ENCODE data around the gene ANXA6.

Gene ANXA6

GRCh38 chr5:151195622-151196021 lies 38.0 kb upstream of the ANXA6 start:
- no peak overlapping the region for H3K9ac ChIP-seq (ENCODE audit: low read depth in 1 of 2, low read length in 2 of 2)
- H3K36me3 ChIP-seq (ENCODE audit: control insufficient read depth in 1 of 2, insufficient read depth in 2 of 2, low read length in 2 of 2), result peaks cover 8 to 10% of the 10 kb centered on the region in 2 donors
- H3K9me3 ChIP-seq (ENCODE audit: control insufficient read depth in 1 of 2, low read length in 2 of 2), result no peaks in the 10 kb centered on the region
- H3K4me3 ChIP-seq (ENCODE audit: low read depth in 1 of 2, low read length in 2 of 2), result no peak overlapping the region
- no peaks in the 10 kb centered on the region for H3K27me3 ChIP-seq (ENCODE audit: control insufficient read depth in 1 of 2, insufficient read depth in 2 of 2, low read length in 2 of 2)
- no peaks in the 10 kb centered on the region for H3K4me1 ChIP-seq (ENCODE audit: control insufficient read depth in 1 of 2, insufficient read depth in 2 of 2, low read length in 2 of 2)
- no peak overlapping the region for H3K27ac ChIP-seq (ENCODE audit: low read depth, low read length)

- H3K27me3 ChIP-seq (ENCODE audit: control insufficient read depth in 1 of 2, insufficient read depth in 2 of 2, low read length in 2 of 2), result no peaks in the 10 kb centered on the region
- no peaks in the 10 kb centered on the region for H3K9me3 ChIP-seq (ENCODE audit: control insufficient read depth in 1 of 2, low read length in 2 of 2)
- no peaks in the 10 kb centered on the region for H3K4me1 ChIP-seq (ENCODE audit: control insufficient read depth in 1 of 2, insufficient read depth in 2 of 2, low read length in 2 of 2)
- no peak overlapping the region for H3K9ac ChIP-seq (ENCODE audit: low read depth in 1 of 2, low read length in 2 of 2)
- H3K36me3 ChIP-seq (ENCODE audit: control insufficient read depth in 1 of 2, insufficient read depth in 2 of 2, low read length in 2 of 2), result no peaks in the 10 kb centered on the region
- H3K4me3 ChIP-seq (ENCODE audit: low read depth in 1 of 2, low read length in 2 of 2), result no peak overlapping the region
- H3K27ac ChIP-seq (ENCODE audit: low read depth, low read length), result no peak overlapping the region
These were observed 35.0 kb upstream of the ANXA6 start for GRCh38 chr5:151192626-151193025.

- Histone ChIP-seq H3K27me3 (ENCODE audit: control insufficient read depth in 1 of 2, insufficient read depth in 2 of 2, low read length in 2 of 2) (no peaks in the 10 kb centered on the region), H3K27ac (ENCODE audit: low read depth, low read length) (no peak overlapping the region), H3K4me1 (ENCODE audit: control insufficient read depth in 1 of 2, insufficient read depth in 2 of 2, low read length in 2 of 2) (no peaks in the 10 kb centered on the region), H3K9ac (ENCODE audit: low read depth in 1 of 2, low read length in 2 of 2) (no peak overlapping the region), H3K36me3 (ENCODE audit: control insufficient read depth in 1 of 2, insufficient read depth in 2 of 2, low read length in 2 of 2) (no peaks in the 10 kb centered on the region), H3K4me3 (ENCODE audit: low read depth in 1 of 2, low read length in 2 of 2) (no peak overlapping the region), H3K9me3 (ENCODE audit: control insufficient read depth in 1 of 2, low read length in 2 of 2) (no peaks in the 10 kb centered on the region)
These were observed 34.1 kb upstream of the ANXA6 start for GRCh38 chr5:151191661-151192060.

- Histone ChIP-seq H3K9ac (ENCODE audit: low read depth in 1 of 2, low read length in 2 of 2) (no peak overlapping the region), H3K27me3 (ENCODE audit: control insufficient read depth in 1 of 2, insufficient read depth in 2 of 2, low read length in 2 of 2) (no peaks in the 10 kb centered on the region), H3K4me3 (ENCODE audit: low read depth in 1 of 2, low read length in 2 of 2) (no peak overlapping the region), H3K4me1 (ENCODE audit: control insufficient read depth in 1 of 2, insufficient read depth in 2 of 2, low read length in 2 of 2) (no peaks in the 10 kb centered on the region), H3K9me3 (ENCODE audit: control insufficient read depth in 1 of 2, low read length in 2 of 2) (no peaks in the 10 kb centered on the region), H3K27ac (ENCODE audit: low read depth, low read length) (no peak overlapping the region), H3K36me3 (ENCODE audit: control insufficient read depth in 1 of 2, insufficient read depth in 2 of 2, low read length in 2 of 2) (peaks cover 6 to 11% of the 10 kb centered on the region in 2 donors)
These were observed 31.6 kb upstream of the ANXA6 start for GRCh38 chr5:151189151-151189550.

GRCh38 chr5:151186538-151186937 lies 29.0 kb upstream of the ANXA6 start:
- Histone ChIP-seq H3K9me3 (ENCODE audit: control insufficient read depth in 1 of 2, low read length in 2 of 2) (no peaks in the 10 kb centered on the region), H3K27me3 (ENCODE audit: control insufficient read depth in 1 of 2, insufficient read depth in 2 of 2, low read length in 2 of 2) (no peaks in the 10 kb centered on the region), H3K27ac (ENCODE audit: low read depth, low read length) (no peak overlapping the region), H3K4me3 (ENCODE audit: low read depth in 1 of 2, low read length in 2 of 2) (no peak overlapping the region), H3K4me1 (ENCODE audit: control insufficient read depth in 1 of 2, insufficient read depth in 2 of 2, low read length in 2 of 2) (no peaks in the 10 kb centered on the region), H3K9ac (ENCODE audit: low read depth in 1 of 2, low read length in 2 of 2) (no peak overlapping the region), H3K36me3 (ENCODE audit: control insufficient read depth in 1 of 2, insufficient read depth in 2 of 2, low read length in 2 of 2) (peaks cover 6 to 31% of the 10 kb centered on the region in 2 donors)

DNA sequence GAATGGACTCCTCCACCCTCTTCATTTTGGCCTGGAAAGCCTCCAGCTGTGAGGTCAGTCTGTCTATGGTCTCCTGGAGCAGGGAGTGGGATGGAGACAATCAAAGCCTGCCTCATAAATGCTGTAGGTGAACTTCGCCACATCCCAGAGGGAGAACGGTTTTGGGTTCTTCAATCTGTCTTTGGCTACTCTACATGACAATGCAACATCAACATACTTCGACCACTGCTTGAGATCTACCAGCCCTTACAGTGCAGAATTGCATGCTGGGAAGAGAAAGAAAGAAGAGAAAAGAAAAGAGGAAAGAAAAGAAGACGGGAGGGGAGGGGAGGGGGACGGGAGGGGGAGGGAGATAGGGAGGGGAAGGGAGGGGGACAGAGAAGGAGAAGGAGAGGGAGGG lies 28.5 kb upstream of the ANXA6 start:
- Histone ChIP-seq H3K4me3 (ENCODE audit: low read depth in 1 of 2, low read length in 2 of 2) (no peak overlapping the region), H3K27me3 (ENCODE audit: control insufficient read depth in 1 of 2, insufficient read depth in 2 of 2, low read length in 2 of 2) (no peaks in the 10 kb centered on the region), H3K9me3 (ENCODE audit: control insufficient read depth in 1 of 2, low read length in 2 of 2) (no peaks in the 10 kb centered on the region), H3K9ac (ENCODE audit: low read depth in 1 of 2, low read length in 2 of 2) (no peak overlapping the region), H3K4me1 (ENCODE audit: control insufficient read depth in 1 of 2, insufficient read depth in 2 of 2, low read length in 2 of 2) (no peaks in the 10 kb centered on the region), H3K27ac (ENCODE audit: low read depth, low read length) (no peak overlapping the region), H3K36me3 (ENCODE audit: control insufficient read depth in 1 of 2, insufficient read depth in 2 of 2, low read length in 2 of 2) (peaks cover 6 to 34% of the 10 kb centered on the region in 2 donors)

- Histone ChIP-seq H3K27ac (ENCODE audit: low read depth, low read length) (no peak overlapping the region), H3K9me3 (ENCODE audit: control insufficient read depth in 1 of 2, low read length in 2 of 2) (no peaks in the 10 kb centered on the region), H3K4me3 (ENCODE audit: low read depth in 1 of 2, low read length in 2 of 2) (no peak overlapping the region), H3K9ac (ENCODE audit: low read depth in 1 of 2, low read length in 2 of 2) (no peak overlapping the region), H3K4me1 (ENCODE audit: control insufficient read depth in 1 of 2, insufficient read depth in 2 of 2, low read length in 2 of 2) (no peaks in the 10 kb centered on the region), H3K27me3 (ENCODE audit: control insufficient read depth in 1 of 2, insufficient read depth in 2 of 2, low read length in 2 of 2) (no peaks in the 10 kb centered on the region), H3K36me3 (ENCODE audit: control insufficient read depth in 1 of 2, insufficient read depth in 2 of 2, low read length in 2 of 2) (peaks cover 6 to 34% of the 10 kb centered on the region in 2 donors)
These were observed 26.9 kb upstream of the ANXA6 start for GRCh38 chr5:151184316-151185042.

DNA sequence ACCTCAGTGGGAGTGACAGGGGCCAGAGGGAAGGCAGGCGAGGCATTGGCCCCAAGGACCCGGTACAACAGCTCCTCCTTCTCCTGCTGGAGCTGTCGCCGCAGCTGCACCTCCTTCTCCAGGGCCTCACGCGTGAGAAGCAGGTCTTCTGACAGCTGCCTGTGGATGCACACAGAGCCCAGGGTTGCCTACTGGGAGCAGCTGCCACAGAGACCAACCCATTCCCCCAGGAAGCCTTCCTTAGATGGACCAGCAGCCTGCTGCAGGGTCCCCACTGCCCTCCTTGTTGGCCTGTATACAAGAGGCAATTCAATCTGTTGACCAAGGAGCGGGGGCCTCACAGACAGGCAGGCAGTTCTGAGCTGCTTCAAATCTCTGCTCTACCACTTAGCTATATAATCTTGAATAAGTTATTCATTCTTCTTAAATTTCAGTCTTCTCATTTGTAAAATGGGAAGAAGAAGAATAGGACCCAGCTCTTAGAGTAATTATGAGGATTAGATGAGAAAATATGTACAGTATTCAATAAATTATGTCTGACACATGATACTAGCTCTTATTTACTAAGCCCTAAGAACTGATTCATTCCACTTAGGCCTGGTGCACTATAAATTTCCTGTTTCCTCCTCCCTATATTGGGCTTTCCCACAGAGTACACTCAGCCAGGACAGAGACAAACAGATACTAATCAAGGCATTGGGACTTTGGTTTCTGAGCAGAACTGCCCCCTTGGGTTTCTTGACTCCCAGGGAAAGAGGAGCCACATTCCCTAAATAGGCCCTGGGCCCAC lies 26.1 kb upstream of the ANXA6 start:
- Histone ChIP-seq H3K27me3 (ENCODE audit: control insufficient read depth in 1 of 2, insufficient read depth in 2 of 2, low read length in 2 of 2) (no peaks in the 10 kb centered on the region), H3K9me3 (ENCODE audit: control insufficient read depth in 1 of 2, low read length in 2 of 2) (no peaks in the 10 kb centered on the region), H3K27ac (ENCODE audit: low read depth, low read length) (no peak overlapping the region), H3K4me3 (ENCODE audit: low read depth in 1 of 2, low read length in 2 of 2) (no peak overlapping the region), H3K4me1 (ENCODE audit: control insufficient read depth in 1 of 2, insufficient read depth in 2 of 2, low read length in 2 of 2) (no peaks in the 10 kb centered on the region), H3K36me3 (ENCODE audit: control insufficient read depth in 1 of 2, insufficient read depth in 2 of 2, low read length in 2 of 2) (peaks cover 6 to 35% of the 10 kb centered on the region in 2 donors), H3K9ac (ENCODE audit: low read depth in 1 of 2, low read length in 2 of 2) (no peak overlapping the region)

DNA sequence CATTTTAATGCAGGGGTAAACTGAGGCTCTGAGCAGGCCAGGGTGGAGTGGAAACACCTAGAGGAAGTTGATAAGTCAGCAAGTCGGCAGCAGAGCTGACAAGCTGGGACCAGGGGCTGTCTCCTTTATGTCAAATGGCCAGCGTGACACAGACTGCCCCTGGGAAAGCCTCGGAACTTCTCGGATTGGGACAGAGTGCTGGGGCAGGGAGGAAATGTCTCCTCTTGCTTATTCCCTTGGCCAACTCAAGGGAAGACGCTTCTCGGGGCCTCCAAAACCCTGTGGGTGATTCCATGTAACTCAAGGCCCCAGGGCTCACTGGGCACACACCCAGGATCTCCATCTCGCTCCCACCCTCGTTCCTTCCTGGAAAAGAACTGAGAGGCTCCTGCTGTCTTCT lies 25.4 kb upstream of the ANXA6 start:
- no peaks in the 10 kb centered on the region for H3K27me3 ChIP-seq (ENCODE audit: control insufficient read depth in 1 of 2, insufficient read depth in 2 of 2, low read length in 2 of 2)
- no peaks in the 10 kb centered on the region for H3K9me3 ChIP-seq (ENCODE audit: control insufficient read depth in 1 of 2, low read length in 2 of 2)
- no peak overlapping the region for H3K27ac ChIP-seq (ENCODE audit: low read depth, low read length)
- H3K4me3 ChIP-seq (ENCODE audit: low read depth in 1 of 2, low read length in 2 of 2), result no peak overlapping the region
- no peaks in the 10 kb centered on the region for H3K4me1 ChIP-seq (ENCODE audit: control insufficient read depth in 1 of 2, insufficient read depth in 2 of 2, low read length in 2 of 2)
- peaks cover 6 to 40% of the 10 kb centered on the region in 2 donors for H3K36me3 ChIP-seq (ENCODE audit: control insufficient read depth in 1 of 2, insufficient read depth in 2 of 2, low read length in 2 of 2)
- H3K9ac ChIP-seq (ENCODE audit: low read depth in 1 of 2, low read length in 2 of 2), result no peak overlapping the region

DNA sequence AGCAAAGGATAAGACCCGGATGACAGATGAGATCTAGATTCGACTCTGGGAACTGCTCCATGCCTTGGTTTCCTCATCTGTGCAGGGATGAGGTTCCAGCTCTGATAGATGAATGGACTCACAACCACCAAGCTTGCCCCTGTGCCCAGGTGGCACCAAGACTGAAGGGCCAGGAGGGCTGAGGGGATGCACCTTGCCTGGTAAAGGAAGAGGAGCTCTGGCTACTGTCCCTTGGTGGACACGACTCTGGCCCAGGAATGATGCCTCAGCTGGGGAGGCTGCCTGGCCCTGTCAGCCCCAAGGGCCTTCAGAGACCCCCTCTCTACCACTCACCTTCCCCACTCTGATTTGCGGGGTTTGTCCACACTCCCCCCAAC lies 24.9 kb upstream of the ANXA6 start:
- Histone ChIP-seq H3K36me3 (ENCODE audit: control insufficient read depth in 1 of 2, insufficient read depth in 2 of 2, low read length in 2 of 2) (peaks cover 6 to 40% of the 10 kb centered on the region in 2 donors), H3K9ac (ENCODE audit: low read depth in 1 of 2, low read length in 2 of 2) (no peak overlapping the region), H3K9me3 (ENCODE audit: control insufficient read depth in 1 of 2, low read length in 2 of 2) (no peaks in the 10 kb centered on the region), H3K4me3 (ENCODE audit: low read depth in 1 of 2, low read length in 2 of 2) (no peak overlapping the region), H3K4me1 (ENCODE audit: control insufficient read depth in 1 of 2, insufficient read depth in 2 of 2, low read length in 2 of 2) (no peaks in the 10 kb centered on the region), H3K27ac (ENCODE audit: low read depth, low read length) (no peak overlapping the region), H3K27me3 (ENCODE audit: control insufficient read depth in 1 of 2, insufficient read depth in 2 of 2, low read length in 2 of 2) (no peaks in the 10 kb centered on the region)

All from duodenal mucosa (tissue), 2 donors.